GM18505 (cell line): ENCODE measurements around the gene ILKAP.

Experiments used
- ATAC-seq: cut with Tn5 transposase; IDR thresholded peaks from one replicate; pipeline ENCODE4 v1.9.1; 2021; ENCODE audit not compliant: unreplicated experiment
- POLR2A ChIP-seq: IDR thresholded peaks from 4 replicates; pipeline ENCODE4 v1.6.1; 2011; ENCODE audit warnings: borderline replicate concordance; ENCODE audit not compliant: insufficient read depth, insufficient read length; ENCODE audit errors: extremely low read depth

The ILKAP gene

DNA sequence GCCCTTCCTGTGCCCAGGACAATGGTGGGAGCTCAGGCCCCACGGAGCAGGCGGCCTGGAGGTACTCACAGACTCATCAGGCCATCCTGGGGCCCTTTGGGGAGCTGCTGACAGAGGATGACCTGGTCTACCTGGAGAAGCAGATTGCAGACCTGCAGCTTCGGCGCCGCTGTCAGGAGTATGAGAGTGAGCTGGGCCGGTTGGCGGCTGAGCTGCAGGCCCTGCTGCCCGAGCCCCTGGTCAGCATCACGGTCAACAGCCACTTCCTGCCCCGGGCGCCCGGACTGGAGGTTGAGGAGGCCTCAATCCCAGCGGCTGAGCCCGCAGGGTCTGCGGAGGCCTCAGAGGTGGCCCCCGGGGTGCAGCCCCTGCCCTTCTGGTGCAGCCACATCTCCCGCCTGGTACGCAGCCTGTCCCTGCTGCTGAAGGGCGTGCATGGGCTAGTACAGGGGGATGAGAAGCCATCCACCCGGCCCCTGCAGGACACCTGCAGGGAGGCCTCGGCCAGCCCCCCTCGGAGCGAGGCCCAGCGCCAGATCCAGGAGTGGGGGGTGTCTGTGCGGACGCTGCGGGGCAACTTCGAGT is 73.3 kb downstream of the ILKAP start:
- no peak for ATAC-seq
- no peak for TF ChIP-seq POLR2A

- ATAC-seq, result no peak
- no peak for TF ChIP-seq POLR2A
Observed at GRCh38 chr2:238129166-238130010, 74.1 kb downstream of the ILKAP start.

DNA sequence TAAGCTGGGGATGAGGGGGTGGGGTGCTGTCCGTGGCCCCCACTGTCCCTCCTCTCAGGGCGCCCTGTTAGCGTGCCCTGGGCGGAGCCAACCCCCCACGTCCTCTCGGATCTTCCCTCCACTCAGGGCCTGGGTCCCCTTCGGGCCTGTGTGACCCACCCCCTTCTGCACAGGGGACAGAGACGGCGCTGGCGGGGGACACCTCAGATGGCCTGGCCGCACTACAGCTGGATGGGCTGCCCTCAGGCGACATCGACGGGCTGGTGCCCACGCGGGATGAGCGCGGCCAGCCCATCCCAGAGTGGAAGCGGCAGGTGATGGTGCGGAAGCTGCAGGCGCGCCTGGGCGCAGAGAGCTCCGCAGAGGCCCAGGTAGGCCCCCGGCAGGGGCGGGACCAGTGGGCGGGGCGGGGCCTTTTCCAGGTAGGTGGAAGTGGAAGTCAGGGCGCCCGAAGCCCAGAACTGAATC is 74.9 kb downstream of the ILKAP start:
- ATAC-seq, result no peak

DNA sequence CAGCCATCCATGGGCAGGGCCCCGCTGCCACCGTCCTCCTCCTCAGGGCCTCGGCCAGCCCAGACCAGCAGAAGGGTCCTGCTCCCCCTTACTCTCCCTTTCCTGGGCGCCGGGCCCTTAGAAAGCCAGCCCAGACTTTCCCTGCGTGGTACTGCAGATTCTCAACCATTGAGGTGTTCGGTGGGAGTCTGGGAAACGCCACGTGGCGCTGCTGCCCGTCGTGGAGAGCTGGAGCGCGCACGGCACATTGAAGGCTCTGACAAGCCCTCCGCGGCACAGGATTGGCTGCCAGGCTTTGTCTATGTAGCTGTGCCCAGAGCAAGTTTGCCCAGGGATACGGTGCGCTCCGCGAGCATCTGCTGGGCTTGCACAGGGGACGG is 75.4 kb downstream of the ILKAP start:
- no peak for TF ChIP-seq POLR2A
- ATAC-seq, result no peak

More for the DNA sequence above, 74.9 kb downstream of the ILKAP start:
- TF ChIP-seq POLR2A, result no peak

GRCh38 chr2:238127165-238128060 is 76.1 kb downstream of the ILKAP start:
- no peak for ATAC-seq
- TF ChIP-seq POLR2A, result no peak

DNA sequence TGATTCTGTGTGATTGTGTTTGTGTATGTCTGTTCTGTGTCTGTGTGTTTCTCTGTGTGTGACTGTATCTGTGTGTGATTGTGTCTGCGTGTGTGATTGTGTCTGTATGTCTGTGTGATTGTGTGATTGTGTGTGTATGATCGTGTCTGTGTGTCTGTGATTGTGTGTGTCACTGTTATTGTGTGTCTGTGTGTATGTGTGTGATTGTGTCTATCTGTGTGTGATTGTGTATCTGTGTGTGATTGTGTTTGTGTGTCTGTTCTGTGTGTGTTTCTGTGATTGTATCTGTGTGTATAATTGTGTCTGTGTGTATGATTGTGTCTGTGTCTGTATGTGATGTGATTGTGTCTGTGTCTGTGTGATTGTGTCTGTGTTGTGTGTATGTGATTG is 76.7 kb downstream of the ILKAP start:
- no peak for ATAC-seq
- no peak for TF ChIP-seq POLR2A

GRCh38 chr2:238126338-238126737 is 77.2 kb downstream of the ILKAP start:
- no peak for ATAC-seq
- TF ChIP-seq POLR2A, result no peak

GRCh38 chr2:238125127-238125885 is 78.2 kb downstream of the ILKAP start:
- no peak for TF ChIP-seq POLR2A
- ATAC-seq, result no peak

DNA sequence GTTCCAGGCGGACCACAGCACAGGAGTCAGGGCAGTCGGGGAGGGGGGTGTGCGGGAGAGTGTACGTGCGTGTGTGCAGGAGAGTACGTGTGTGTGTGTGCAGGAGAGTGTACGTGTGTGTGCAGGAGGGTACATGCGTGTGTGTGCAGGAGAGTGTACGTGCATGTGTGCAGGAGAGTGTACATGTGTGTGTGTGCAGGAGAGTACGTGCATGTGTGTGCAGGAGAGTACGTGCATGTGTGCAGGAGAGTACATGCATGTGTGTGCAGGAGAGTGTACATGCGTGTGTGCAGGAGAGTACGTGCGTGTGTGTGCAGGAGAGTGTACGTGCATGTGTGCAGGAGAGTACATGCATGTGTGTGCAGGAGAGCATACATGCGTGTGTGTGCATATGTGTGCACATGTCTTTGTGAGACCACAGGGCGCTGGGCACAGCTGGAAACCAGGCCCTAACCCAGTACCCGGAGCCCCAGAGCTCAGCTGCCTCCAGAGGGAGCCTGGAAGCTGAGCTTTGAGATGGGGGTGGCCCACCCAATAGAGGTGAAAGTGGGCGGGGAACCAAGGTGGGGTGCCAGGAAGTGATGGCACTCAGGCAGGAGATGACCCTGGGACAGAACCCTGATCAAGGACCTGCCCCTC is 78.9 kb downstream of the ILKAP start:
- TF ChIP-seq POLR2A, result no peak
- ATAC-seq, result no peak

- no peak for ATAC-seq
- no peak for TF ChIP-seq POLR2A
Observed at GRCh38 chr2:238123991-238124470, 79.5 kb downstream of the ILKAP start.

DNA sequence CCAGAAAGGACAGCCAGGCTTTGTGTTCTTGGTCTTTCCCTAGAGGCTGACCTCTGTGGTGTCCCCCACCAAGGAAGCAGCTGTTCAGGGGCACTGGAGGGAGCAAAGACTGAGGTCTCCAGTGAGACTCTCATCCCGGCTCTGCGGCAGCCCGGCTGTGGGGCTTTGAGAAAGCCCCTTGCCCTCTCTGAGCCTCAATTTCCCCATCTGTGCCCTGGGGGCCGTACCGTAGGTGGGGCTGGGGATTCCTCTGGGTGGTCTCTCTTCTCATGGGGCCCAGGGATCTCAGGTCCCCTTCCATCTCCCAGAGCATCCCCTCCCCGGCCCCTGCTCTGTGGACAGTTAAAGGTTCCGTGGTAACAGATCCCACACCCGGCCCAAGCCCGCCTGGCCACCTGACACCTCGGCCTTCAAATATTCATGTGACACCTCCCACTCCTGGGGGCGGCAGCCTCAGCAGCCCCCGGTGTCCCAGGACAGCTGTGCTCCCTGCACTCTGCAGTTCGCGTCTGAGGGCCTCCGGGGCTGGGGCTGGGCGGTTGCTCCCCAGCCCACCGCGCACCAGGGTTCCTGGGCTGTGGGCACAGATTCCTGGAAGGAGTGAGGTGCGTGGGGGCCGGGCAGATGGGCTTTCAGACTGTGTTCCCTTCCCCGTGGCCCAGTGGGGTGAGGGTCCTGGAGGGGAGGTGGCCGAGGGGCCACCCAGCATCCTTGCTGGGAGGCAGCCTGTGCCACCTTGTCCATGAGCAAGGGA is 80.1 kb downstream of the ILKAP start:
- no peak for TF ChIP-seq POLR2A
- no peak for ATAC-seq
